HL-60 (cell line): ENCODE data around the gene IRAK1.

Experiments
- DNase-seq, 2 experiments: peaks; one replicate each; pipeline ENCODE4 v3.0.0-alpha.2; 2010 to 2020; ENCODE audit warnings: low read depth in 1 of 2, low spot score in 1 of 2
- H3K27ac ChIP-seq: fragments of 250-450 bp; sonication (Bioruptor Pico); replicated peaks from 2 replicates; pipeline ENCODE4 v1.5.1; 2020; ENCODE audit warnings: mild to moderate bottlenecking, moderate library complexity
- H3K27me3 ChIP-seq: fragments of 250-450 bp; sonication (Bioruptor Pico); 2 replicates; pipeline ENCODE4 v1.5.1; 2021; ENCODE audit warnings: mild to moderate bottlenecking, moderate library complexity; ENCODE audit not compliant: insufficient read depth, poor library complexity, severe bottlenecking
- H3K4me3 ChIP-seq: replicated peaks from 2 replicates; pipeline ENCODE4 v1.5.1; 2011; ENCODE audit warnings: mild to moderate bottlenecking, control low read depth, low read length; ENCODE audit not compliant: insufficient read depth
- CTCF ChIP-seq: IDR thresholded peaks from one replicate; pipeline ENCODE4 v1.5.1; 2011; ENCODE audit warnings: low read length, control low read depth, inconsistent platforms; ENCODE audit not compliant: insufficient read depth
- GABPA ChIP-seq: IDR thresholded peaks from 2 replicates; pipeline ENCODE4 v1.6.1; 2012; ENCODE audit warnings: low read depth
- POLR2AphosphoS5 ChIP-seq: IDR thresholded peaks from 2 replicates; pipeline ENCODE4 v1.6.1; 2012; ENCODE audit warnings: low read depth
- REST ChIP-seq: IDR thresholded peaks from 2 replicates; pipeline ENCODE4 v1.6.1; 2012; ENCODE audit warnings: low read depth; ENCODE audit not compliant: insufficient replicate concordance
- SPI1 ChIP-seq: IDR thresholded peaks from 2 replicates; pipeline ENCODE4 v1.6.1; 2012; ENCODE audit warnings: low read depth, mild to moderate bottlenecking, borderline replicate concordance

IRAK1 gene

GRCh38 chrX:153969125-153969903, 50.4 kb downstream of the IRAK1 start:
- H3K4me3 ChIP-seq: peak overlapping the region; percentile 71
- H3K27me3 ChIP-seq: no peaks in the 10 kb centered on the region
- no peak for DNase-seq
- no peak for TF ChIP-seq POLR2AphosphoS5
- TF ChIP-seq CTCF: no peak
- TF ChIP-seq REST: no peak
- H3K27ac ChIP-seq: peak overlapping the region; percentile 99

- peak overlapping the region; percentile 71 for H3K4me3 ChIP-seq
- TF ChIP-seq SPI1: no peak
- TF ChIP-seq CTCF: no peak
- no peak for TF ChIP-seq GABPA
- TF ChIP-seq POLR2AphosphoS5: peak; percentile 10; the same call in 1 of the 2 replicates
- no peak for TF ChIP-seq REST
- H3K27me3 ChIP-seq: no peaks in the 10 kb centered on the region
- peak overlapping the region; percentile 99 for H3K27ac ChIP-seq
- peak in 1 of 2 experiments; percentile 62 for DNase-seq
These were observed 51.0 kb downstream of the IRAK1 start for GRCh38 chrX:153968754-153969124.

GRCh38 chrX:153968255-153968654, 51.4 kb downstream of the IRAK1 start:
- Histone ChIP-seq H3K27ac (peak overlapping the region; percentile 99), H3K4me3 (peak overlapping the region; percentile 71), H3K27me3 (no peaks in the 10 kb centered on the region)
- no peak for DNase-seq
- no peak for TF ChIP-seq CTCF
- no peak for TF ChIP-seq SPI1
- no peak for TF ChIP-seq POLR2AphosphoS5
- TF ChIP-seq REST: no peak
- TF ChIP-seq GABPA: no peak
